ENCODE measurements around the gene SLC22A2.

The SLC22A2 gene

GRCh38 chr6:160252073-160252813 is 6.4 kb downstream of the SLC22A2 start:
- TF ChIP-seq, protein P1, sequence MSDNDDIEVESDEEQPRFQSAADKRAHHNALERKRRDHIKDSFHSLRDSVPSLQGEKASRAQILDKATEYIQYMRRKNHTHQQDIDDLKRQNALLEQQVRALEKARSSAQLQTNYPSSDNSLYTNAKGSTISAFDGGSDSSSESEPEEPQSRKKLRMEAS (IDR thresholded peaks at IDR 0.05), result no peak
- TF ChIP-seq TAF1 (IDR thresholded peaks at IDR 0.05; ENCODE audit: low read depth) (no peak), FOXM1 (IDR thresholded peaks at IDR 0.05; ENCODE audit: borderline replicate concordance, low read depth) (no peak), NFIC (IDR thresholded peaks at IDR 0.05) (no peak), TCF12 (IDR thresholded peaks at IDR 0.05; ENCODE audit: low read depth) (no peak)

DNA sequence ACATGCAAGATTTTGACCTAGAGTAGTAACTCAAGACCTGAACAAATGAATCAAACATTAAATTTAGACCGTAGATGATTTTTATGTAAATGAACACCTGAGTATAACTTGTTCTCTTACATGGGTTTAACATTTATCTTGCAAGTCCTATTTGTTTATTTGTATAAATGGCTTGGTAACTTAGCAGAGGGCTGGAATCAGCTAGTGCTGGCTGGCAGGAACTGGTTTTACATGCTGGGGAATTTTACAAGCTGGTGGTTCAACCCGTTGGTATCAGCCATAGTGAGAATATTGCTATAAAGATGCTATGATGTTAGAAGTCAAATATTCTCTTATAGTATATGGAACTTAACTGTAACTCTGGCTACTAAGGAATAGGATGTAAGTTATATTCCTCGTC is 8.9 kb downstream of the SLC22A2 start:
- TF ChIP-seq FOXM1 (IDR thresholded peaks at IDR 0.05; ENCODE audit: borderline replicate concordance, low read depth), result no peak
- no peak for TF ChIP-seq TCF12 (IDR thresholded peaks at IDR 0.05; ENCODE audit: low read depth)
- TF ChIP-seq, protein P1 (IDR thresholded peaks at IDR 0.05), result no peak
- no peak for TF ChIP-seq YY1 (IDR thresholded peaks at IDR 0.05; ENCODE audit: low read depth)
- no peak for TF ChIP-seq ZBTB7A (IDR thresholded peaks at IDR 0.05; ENCODE audit: low read depth)
- TF ChIP-seq CREB1 (IDR thresholded peaks at IDR 0.05; ENCODE audit: low read depth), result no peak
- no peak for TF ChIP-seq CEBPB (IDR thresholded peaks at IDR 0.05)
- TF ChIP-seq REST (IDR thresholded peaks at IDR 0.05; ENCODE audit: low read depth), result no peak
- no peak for TF ChIP-seq TEAD4 (IDR thresholded peaks at IDR 0.05)
- TF ChIP-seq EGR1 (IDR thresholded peaks at IDR 0.05), result no peak
- no peak for TF ChIP-seq NFIC (IDR thresholded peaks at IDR 0.05)
- no peak for TF ChIP-seq RAD21 (IDR thresholded peaks at IDR 0.05; ENCODE audit: low read depth)
- no peak for TF ChIP-seq TAF1 (IDR thresholded peaks at IDR 0.05; ENCODE audit: low read depth)
- TF ChIP-seq, protein P2, sequence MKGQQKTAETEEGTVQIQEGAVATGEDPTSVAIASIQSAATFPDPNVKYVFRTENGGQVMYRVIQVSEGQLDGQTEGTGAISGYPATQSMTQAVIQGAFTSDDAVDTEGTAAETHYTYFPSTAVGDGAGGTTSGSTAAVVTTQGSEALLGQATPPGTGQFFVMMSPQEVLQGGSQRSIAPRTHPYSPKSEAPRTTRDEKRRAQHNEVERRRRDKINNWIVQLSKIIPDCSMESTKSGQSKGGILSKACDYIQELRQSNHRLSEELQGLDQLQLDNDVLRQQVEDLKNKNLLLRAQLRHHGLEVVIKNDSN (IDR thresholded peaks at IDR 0.05), result no peak

DNA sequence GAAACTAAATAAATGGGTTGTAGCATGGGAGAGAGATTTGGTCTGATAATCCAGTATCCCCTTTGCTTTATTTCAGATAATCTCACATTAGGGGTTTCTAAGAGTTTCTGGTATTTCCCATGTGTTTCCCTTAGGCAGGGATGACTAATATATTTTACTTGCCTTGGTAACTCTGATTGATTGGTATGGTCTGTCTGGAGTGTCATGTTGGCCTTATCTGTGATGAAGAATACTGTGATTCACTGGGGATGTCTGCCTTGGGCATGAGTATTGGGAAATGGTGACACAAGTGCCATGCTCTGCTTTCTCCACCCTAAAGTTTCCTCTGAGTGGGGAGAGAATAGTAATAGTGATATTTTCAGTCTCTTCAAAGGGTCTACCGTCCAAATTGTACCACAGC is 10.1 kb downstream of the SLC22A2 start:
- no peak for TF ChIP-seq YY1 (IDR thresholded peaks at IDR 0.05; ENCODE audit: low read depth)

DNA sequence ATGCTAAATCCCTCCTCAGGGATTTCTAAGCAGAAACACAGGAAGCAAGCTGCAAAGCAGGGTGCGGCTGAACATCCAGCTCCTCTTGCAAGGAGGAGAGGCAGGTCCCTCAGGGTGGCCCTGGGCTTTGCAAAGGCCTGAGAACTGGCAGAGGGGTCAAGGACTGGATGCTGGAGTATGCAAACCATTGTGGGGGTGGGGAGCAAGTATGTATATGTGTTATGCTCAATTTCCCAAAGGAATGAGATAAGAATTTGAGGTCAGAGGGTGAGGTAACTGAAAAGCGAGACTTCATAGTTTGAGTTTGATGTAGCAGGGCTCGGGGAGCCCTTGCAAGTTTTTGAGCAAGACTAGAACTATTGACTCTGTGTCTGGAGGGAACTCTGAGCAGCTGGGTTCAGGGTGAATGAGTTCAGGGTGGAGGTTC is 11.2 kb downstream of the SLC22A2 start:
- TF ChIP-seq TCF12 (IDR thresholded peaks at IDR 0.05; ENCODE audit: low read depth) (no peak), EGR1 (IDR thresholded peaks at IDR 0.05) (no peak), TEAD4 (IDR thresholded peaks at IDR 0.05) (no peak), REST (IDR thresholded peaks at IDR 0.05; ENCODE audit: low read depth) (no peak), FOXM1 (IDR thresholded peaks at IDR 0.05; ENCODE audit: borderline replicate concordance, low read depth) (no peak), RAD21 (IDR thresholded peaks at IDR 0.05; ENCODE audit: low read depth) (no peak), CEBPB (IDR thresholded peaks at IDR 0.05) (no peak), EP300 (IDR thresholded peaks at IDR 0.05; ENCODE audit: borderline replicate concordance) (no peak), ZBTB7A (IDR thresholded peaks at IDR 0.05; ENCODE audit: low read depth) (no peak), CREB1 (IDR thresholded peaks at IDR 0.05; ENCODE audit: low read depth) (no peak), TAF1 (IDR thresholded peaks at IDR 0.05; ENCODE audit: low read depth) (no peak), NFIC (IDR thresholded peaks at IDR 0.05) (no peak), YY1 (IDR thresholded peaks at IDR 0.05; ENCODE audit: low read depth) (no peak)
- TF ChIP-seq, protein P2 (IDR thresholded peaks at IDR 0.05), result no peak
- TF ChIP-seq, protein P1 (IDR thresholded peaks at IDR 0.05), result no peak

DNA sequence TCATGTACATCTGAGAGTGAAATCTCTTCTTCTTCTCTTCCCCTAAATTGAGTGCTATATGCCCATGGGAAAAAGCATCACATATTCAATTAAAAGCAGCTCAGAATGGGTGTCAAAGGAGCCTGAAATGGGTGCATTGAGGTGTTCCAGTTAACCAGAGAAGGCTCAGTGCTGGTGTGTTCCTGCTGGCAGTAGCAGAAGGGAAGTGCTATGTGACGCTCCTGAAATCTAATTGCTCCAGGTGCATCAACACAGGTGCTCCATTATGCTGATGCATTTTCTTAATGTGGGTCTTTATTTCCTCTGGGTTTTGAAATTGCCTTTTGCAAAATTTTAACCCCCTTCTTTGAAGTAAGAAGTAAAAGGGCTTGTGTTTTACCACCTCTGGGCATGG is 17.9 kb downstream of the SLC22A2 start:
- TF ChIP-seq EGR1 (IDR thresholded peaks at IDR 0.05) (no peak), NFIC (IDR thresholded peaks at IDR 0.05) (no peak)
- TF ChIP-seq, protein P2 (IDR thresholded peaks at IDR 0.05), result no peak

Data from Ishikawa (cell line).